Mucosa of descending colon (tissue), 3 donors: ENCODE measurements around the gene PDGFRB. TPM values are rescaled to one million over a fixed set of nuclear protein-coding genes. Genes with fewer than 3 reads are reported as not detected.

Experiments used
- ATAC-seq: fragments of 200-7000 bp; cut with Tn5 transposase; one replicate; pipeline ENCODE4 v1.9.1; 2020; ENCODE audit warnings: mild to moderate bottlenecking, moderate library complexity
- DNase-seq, 3 donors: peaks; one replicate each; pipeline ENCODE4 v3.0.0-alpha.2; 2020
- H3K36me3 ChIP-seq: fragments of 200-600 bp; one replicate; pipeline ENCODE4 v1.8.0; 2021; ENCODE audit warnings: low read depth, mild to moderate bottlenecking
- H3K4me1 ChIP-seq: fragments of 200-600 bp; one replicate; pipeline ENCODE4 v1.8.0; 2021; ENCODE audit warnings: low read depth, mild to moderate bottlenecking
- H3K4me3 ChIP-seq: fragments of 200-600 bp; one replicate; pipeline ENCODE4 v1.8.0; 2021; ENCODE audit warnings: mild to moderate bottlenecking
- H3K9me3 ChIP-seq: fragments of 200-600 bp; one replicate; pipeline ENCODE4 v1.8.0; 2021; ENCODE audit warnings: mild to moderate bottlenecking
- intact Hi-C, 2 donors: fragments of 100-400 bp; cut with DNase I in 1 of 2; cut with micrococcal nuclease in 1 of 2; formaldehyde crosslinking; loops; one replicate each; pipeline versions ENCODE4 v1.11.0 to v1.11.1; 2022; cut with DNase I, micrococcal nuclease
- total RNA-seq, 3 donors: library from RNA; stranded (reverse); fragmentation: NEBNext Ultra II Directional in 2 of 3; extraction: Animal tissue kit (Norgen Biotek cat#: 25700) in 2 of 3; gene quantifications; one replicate each; pipeline versions ENCODE4 v1.2.1 to v1.2.4, GENCODE V29; 2021 to 2023
- TF ChIP-seq, protein P1 (sequence below): fragments of 200-600 bp; IDR thresholded peaks from one replicate; pipeline ENCODE4 v1.8.0; 2022; ENCODE audit warnings: antibody characterized with exemption, mild to moderate bottlenecking
- donor health status: DM: no; HTN: no; CAD: no; lungs with moderate emphysema.
- donor health status: DM: no; HTN: no; CAD: no.
- donor health status: DM: no; HTN: yes; CAD: no.

PDGFRB gene
- total RNA-seq, 3 donors from 2014 or later, result 13.9 to 61.5 (median 27.1) TPM

DNA sequence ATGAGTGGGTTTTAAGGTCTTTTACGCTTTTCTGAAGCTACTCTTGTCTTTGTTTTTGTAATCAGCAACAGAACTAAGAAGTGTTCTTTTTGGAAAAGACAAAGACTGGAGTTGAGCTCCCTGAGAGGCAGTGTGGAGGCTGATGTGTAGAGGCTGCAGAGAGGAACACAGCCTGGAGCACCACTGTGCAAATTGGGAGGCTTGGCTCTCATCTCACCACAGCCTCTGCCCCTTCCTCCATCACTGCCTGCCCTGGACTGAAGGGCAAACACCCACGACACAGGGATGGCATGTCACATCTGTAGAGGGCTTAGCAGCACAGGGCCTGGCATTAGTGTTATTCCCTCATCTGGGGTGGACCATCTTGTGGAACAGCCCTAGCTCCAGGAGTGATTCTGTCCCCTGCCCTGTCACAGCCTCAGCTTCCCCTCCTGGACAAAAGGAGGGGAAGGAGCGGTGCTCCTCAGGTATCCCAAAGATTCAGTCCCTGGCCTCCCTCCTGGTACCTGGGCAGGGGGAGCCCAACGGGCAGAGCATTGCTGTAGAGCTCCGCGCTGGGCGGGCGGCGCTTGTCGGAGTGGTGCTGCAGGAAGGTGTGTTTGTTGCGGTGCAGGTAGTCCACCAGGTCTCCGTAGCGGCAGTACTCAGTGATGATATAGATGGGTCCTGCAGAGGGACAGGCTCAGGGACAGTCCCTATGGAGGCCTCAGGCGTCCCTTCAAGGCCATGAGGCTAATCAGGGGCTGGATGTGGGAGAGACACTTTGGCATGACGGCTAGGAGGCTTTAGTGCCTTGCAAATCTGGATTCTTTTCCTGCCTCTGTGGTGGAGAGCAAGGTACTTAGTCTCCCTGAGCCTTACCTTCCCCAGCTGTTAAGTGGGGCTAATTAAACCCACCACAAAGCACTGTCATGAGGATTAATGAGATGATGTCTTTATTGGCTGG, 32.8 kb downstream of the PDGFRB start:
- TF ChIP-seq, protein P1, sequence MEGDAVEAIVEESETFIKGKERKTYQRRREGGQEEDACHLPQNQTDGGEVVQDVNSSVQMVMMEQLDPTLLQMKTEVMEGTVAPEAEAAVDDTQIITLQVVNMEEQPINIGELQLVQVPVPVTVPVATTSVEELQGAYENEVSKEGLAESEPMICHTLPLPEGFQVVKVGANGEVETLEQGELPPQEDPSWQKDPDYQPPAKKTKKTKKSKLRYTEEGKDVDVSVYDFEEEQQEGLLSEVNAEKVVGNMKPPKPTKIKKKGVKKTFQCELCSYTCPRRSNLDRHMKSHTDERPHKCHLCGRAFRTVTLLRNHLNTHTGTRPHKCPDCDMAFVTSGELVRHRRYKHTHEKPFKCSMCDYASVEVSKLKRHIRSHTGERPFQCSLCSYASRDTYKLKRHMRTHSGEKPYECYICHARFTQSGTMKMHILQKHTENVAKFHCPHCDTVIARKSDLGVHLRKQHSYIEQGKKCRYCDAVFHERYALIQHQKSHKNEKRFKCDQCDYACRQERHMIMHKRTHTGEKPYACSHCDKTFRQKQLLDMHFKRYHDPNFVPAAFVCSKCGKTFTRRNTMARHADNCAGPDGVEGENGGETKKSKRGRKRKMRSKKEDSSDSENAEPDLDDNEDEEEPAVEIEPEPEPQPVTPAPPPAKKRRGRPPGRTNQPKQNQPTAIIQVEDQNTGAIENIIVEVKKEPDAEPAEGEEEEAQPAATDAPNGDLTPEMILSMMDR, result no peak
- peak; percentile 10 for ATAC-seq
- H3K4me3 ChIP-seq, result no peak overlapping the region
- H3K36me3 ChIP-seq, result no peaks in the 10 kb centered on the region
- intact Hi-C loops, result no loop called here
- peaks cover 10% of the 10 kb centered on the region for H3K4me1 ChIP-seq
- DNase-seq, result no peak
- H3K9me3 ChIP-seq, result no peaks in the 10 kb centered on the region

DNA sequence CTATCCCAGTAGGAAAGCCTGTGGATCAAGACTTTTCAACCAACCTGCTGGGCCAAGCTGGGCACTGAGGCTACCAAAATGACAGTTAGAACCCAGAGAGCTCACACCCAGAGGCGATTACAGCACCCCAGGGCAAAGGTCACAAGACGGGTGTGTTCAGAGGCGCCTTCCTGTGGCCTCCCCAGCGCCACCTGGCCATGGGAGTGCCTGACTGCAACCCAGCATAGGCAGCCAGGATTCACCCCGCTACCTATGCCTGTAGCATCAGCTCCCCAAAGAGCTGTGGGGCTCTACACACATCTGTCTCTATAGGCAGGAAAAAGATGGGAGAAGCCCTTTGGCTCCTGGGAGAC, 33.5 kb downstream of the PDGFRB start:
- Histone ChIP-seq H3K36me3 (no peaks in the 10 kb centered on the region), H3K4me3 (no peak overlapping the region), H3K4me1 (peaks cover 10% of the 10 kb centered on the region), H3K9me3 (no peaks in the 10 kb centered on the region)
- DNase-seq, result peak; percentile 86 to 91 (median 87)
- intact Hi-C loops, result no loop called here
- ATAC-seq, result peak; percentile 96
- TF ChIP-seq, protein P1, result peak; percentile 39

DNA sequence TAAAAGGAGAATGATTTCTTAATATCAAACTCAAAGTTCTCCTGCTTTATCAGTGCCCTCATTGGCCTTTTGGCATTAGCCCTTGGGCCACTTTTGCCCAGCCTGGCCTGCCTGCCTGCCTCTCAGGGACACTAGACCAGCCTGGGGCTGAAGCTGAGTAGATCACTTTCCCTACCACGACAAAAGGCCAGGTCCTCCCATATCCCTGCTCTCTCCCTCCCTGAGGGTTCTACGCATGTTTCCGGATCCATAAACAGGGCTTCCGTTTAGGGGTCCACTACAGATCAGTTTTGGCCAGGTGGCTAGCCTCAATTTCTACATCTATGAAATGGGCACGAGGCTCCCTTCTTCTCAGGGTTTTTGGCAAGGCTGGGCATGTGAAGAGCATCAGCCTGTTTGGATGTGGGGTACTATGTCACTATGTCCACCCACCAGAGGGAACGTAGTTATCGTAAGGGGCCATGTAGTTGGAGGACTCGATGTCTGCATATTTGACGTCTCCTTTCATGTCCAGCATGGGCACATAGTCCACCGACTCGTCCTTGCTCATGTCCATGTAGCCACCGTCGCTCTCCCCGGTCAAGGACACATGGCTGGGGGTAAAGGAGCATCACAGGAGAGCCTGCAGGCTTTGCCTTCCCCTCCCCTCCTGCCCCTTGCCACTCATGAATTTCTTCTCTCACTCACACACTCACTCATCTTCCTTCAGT, 34.0 kb downstream of the PDGFRB start:
- no peak overlapping the region for H3K4me3 ChIP-seq
- no peaks in the 10 kb centered on the region for H3K36me3 ChIP-seq
- intact Hi-C loops, result no loop called here
- no peak for DNase-seq
- no peak for ATAC-seq
- no peaks in the 10 kb centered on the region for H3K9me3 ChIP-seq
- TF ChIP-seq, protein P1, result no peak
- peaks cover 10% of the 10 kb centered on the region for H3K4me1 ChIP-seq

DNA sequence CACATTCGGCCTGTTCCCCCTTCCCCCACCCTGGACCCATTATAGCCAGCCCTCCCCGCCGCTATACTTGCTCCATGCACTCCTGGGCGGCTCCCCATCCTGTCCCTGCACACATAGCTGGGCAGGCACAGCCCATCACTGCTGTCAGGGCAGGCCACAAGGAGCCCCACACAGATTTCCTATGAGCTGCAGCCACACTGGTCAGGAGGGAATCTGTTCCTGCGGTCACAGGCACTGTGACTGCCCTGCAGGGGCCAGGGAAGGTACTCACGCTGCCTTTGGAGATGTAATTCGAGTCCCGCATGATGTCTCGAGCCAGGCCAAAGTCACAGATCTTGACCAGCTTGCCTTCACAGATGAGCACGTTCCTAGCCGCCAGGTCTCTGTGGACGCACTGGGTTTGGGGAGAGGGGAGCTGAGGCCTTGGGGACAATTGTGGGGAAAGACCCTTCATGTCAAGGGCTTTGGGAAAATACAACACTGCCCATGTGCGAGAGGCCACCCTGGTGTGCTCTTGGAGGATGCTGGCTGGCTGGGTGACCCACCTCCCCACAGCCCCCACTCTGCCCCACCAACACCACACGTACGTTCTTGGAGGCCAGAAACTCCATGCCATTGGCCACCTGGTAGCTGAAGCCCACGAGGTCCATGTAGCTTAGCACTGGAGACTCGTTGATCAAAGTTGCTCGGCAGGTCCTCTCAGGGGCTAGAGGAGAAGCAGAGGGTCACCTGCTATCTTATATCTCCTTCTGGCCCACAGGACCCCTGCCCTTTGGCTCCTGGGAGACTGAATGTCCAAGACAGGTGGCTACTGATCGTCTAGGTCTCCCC, 34.8 kb downstream of the PDGFRB start:
- Histone ChIP-seq H3K9me3 (no peaks in the 10 kb centered on the region), H3K4me3 (no peak overlapping the region), H3K4me1 (peaks cover 10% of the 10 kb centered on the region), H3K36me3 (no peaks in the 10 kb centered on the region)
- DNase-seq (no peak), ATAC-seq (no peak)
- TF ChIP-seq, protein P1, result no peak
- intact Hi-C loops, result no loop called here

DNA sequence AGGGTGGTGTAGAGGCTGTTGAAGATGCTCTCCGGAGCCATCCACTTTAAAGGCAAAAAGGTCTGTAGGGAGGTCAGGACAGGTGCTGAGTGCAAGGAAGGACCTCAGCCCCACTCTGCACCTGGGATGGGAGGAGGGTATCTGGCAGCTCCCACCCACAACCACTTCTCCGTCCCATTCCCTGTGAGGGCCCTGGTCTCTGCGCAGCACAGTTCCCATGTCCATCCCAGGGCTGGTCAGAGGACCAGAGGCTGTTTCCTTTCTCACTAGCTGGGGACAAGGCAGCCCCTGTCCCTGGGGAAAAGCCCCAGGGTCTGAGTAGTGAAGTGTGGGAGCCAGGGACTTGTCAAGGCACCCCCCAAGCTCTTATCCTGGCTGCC, 35.6 kb downstream of the PDGFRB start:
- H3K4me3 ChIP-seq, result no peak overlapping the region
- ATAC-seq (no peak), DNase-seq (no peak)
- H3K9me3 ChIP-seq, result no peaks in the 10 kb centered on the region
- TF ChIP-seq, protein P1, result no peak
- no peaks in the 10 kb centered on the region for H3K36me3 ChIP-seq
- peaks cover 10% of the 10 kb centered on the region for H3K4me1 ChIP-seq
- intact Hi-C loops, result no loop called here
